ENCODE measurements around the gene LENG1.

DNA sequence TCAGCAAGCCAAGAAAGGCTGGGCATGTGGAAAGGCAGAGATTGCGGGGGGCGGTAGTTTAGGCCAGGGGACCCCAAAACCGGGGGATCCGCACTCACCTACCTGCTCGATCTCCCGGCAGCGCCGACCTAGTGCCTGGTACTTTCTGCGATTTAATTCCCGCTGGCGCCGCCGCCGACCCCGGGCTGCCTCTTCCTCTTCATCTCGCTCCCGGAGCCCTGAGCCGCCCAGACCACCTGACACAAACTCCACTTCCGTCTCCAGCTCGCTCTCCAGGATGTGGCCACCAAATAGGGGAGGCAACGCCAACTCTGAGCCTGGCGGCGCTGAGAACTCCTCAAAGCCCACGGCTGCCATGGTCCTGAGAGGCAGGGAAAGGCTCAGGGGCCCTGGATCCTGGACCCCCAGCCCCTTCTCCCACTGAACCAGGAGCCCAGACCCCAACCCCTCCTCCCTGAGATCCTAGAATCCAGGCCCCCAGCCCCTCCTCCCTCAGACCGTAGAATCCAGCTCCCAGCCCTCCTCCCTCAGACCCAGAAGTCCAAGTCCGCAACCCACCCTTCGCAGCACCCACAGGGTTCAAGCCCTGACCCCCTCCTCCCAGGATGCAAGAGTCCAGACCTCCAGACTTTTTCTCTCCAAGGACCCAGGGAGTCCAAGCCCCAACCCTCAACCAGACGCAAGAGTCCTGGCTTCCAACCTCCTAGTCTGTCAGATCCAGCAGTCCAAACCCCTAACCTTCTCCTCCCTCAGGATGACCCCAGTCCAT is 45.0 kb downstream of the LENG1 start:
- TF ChIP-seq CTCF (IDR thresholded peaks at IDR 0.05) (no peak), POLR2A (IDR thresholded peaks at IDR 0.05) (no peak)
